HS-27A (cell line): ENCODE measurements around the gene TSPYL2.

Experiments
- DNase-seq: peaks from one replicate; pipeline ENCODE4 v3.0.0-alpha.2; 2012; ENCODE audit warnings: low read depth, missing footprints

TSPYL2 gene

GRCh38 chrX:53125506-53125905, 43.3 kb downstream of the TSPYL2 start:
- DNase-seq, result no peak

DNA sequence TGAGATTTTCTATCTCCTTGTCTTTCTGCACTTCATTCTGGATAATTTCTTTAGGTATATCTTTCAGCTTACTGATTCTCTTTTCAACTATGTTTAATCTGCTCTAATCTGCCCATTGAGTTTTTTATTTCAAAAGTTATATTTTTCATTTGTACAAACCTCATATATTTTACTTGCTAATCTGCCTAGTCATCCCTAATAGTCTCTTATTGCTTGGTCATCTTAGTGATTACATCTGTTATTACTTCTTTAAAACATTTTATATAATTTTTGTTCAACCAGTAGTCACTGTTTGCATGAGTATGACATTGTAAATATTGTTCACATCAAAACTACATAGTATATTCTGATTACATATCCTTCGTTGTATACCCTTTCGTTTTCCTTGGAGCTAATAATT, 44.2 kb downstream of the TSPYL2 start:
- no peak for DNase-seq

DNA sequence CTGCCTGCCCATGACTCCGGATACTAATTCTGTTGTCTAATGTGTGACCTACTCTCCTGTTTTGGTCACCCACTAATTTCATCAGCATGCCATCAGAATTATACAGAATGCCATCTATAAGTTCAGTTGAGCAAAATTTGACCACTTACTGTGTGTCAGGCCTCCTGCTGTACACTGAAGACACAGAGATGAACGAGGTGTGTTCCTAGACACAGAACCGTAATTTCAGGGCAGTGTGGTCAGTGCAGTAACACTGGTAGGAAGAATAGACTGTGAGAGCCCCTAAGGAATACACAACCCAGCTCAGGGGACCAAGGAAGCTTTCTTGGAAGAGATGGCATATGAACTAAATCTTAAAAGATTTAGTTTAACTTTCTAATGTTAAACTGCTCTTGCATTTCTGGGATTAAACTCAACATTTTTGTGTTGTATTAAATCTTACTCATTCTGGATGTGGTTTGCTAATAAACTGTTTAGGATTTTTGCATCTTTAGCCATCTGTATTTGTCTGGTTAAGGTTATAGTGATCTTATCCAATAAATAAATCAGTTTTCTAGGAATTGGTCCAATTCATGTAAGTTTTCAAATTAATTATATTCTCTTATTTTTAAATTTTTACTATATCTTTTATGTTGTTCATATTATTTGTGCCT, 46.1 kb downstream of the TSPYL2 start:
- no peak for DNase-seq

- no peak for DNase-seq
Observed at GRCh38 chrX:53133400-53133799, 51.2 kb downstream of the TSPYL2 start.

GRCh38 chrX:53135581-53135980, 53.4 kb downstream of the TSPYL2 start:
- DNase-seq, result no peak
